Breast epithelium (tissue), 3 donors: ENCODE measurements around the gene DOCK9.

Experiments
- POLR2A ChIP-seq: fragments of 450-650 bp; IDR thresholded peaks from one replicate; pipeline ENCODE4 v1.6.1; 2016; ENCODE audit warnings: antibody characterized with exemption, mild to moderate bottlenecking, moderate library complexity
- TF ChIP-seq, protein P1 (sequence below), 3 donors: fragments of 450-650 bp; IDR thresholded peaks; one replicate each; pipeline ENCODE4 v1.5.1; 2016 to 2017; ENCODE audit warnings: antibody characterized with exemption in 3 of 3, mild to moderate bottlenecking in 3 of 3, moderate library complexity in 3 of 3

DNA sequence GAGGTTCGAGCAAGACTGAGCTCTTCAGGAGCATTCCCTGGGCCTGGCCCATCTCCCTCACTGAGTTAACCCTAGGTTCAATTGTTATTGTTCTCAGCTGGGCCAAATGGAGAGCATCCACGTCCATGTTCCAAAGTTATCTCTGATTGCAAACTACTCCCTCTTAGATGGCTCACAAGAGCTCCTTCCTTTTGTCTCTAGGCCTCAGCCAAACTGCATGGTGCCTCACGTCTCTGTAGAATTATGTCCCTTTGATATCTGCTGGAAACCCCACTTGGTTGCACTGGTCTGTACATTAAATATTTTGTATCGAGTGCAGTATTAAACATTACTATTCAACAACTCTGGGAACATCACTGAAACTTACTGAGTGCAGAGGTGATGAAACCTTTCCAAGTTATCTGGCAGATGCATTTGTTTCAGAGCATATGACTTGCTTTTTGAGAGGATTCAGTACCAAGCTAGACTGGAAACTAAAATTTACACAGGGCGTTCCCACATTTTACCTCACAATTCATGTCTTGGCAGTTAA is 38.1 kb downstream of the DOCK9 start:
- TF ChIP-seq, protein P1, sequence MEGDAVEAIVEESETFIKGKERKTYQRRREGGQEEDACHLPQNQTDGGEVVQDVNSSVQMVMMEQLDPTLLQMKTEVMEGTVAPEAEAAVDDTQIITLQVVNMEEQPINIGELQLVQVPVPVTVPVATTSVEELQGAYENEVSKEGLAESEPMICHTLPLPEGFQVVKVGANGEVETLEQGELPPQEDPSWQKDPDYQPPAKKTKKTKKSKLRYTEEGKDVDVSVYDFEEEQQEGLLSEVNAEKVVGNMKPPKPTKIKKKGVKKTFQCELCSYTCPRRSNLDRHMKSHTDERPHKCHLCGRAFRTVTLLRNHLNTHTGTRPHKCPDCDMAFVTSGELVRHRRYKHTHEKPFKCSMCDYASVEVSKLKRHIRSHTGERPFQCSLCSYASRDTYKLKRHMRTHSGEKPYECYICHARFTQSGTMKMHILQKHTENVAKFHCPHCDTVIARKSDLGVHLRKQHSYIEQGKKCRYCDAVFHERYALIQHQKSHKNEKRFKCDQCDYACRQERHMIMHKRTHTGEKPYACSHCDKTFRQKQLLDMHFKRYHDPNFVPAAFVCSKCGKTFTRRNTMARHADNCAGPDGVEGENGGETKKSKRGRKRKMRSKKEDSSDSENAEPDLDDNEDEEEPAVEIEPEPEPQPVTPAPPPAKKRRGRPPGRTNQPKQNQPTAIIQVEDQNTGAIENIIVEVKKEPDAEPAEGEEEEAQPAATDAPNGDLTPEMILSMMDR (IDR thresholded peaks at IDR 0.05): no peak
- TF ChIP-seq POLR2A: no peak
